SK-N-SH treated with all-trans-retinoic acid at 6 μM for 48 hours (cell line): ENCODE measurements around the gene PAAF1.

Experiments used
- ATAC-seq: fragments of 200-7000 bp; cut with Tn5 transposase; 3 replicates; pipeline ENCODE4 v1.9.1; 2020; ENCODE audit warnings: mild to moderate bottlenecking, moderate library complexity
- ARNTL ChIP-seq: fragments of 450-650 bp; formaldehyde crosslinking; IDR thresholded peaks from 2 replicates; pipeline ENCODE4 v1.5.0; 2020; ENCODE audit warnings: low read depth, mild to moderate bottlenecking, moderate library complexity, borderline replicate concordance
- BACH2 ChIP-seq: fragments of 250-450 bp; sonication (Bioruptor Pico); IDR thresholded peaks from 2 replicates; pipeline ENCODE4 v1.9.0; 2021; ENCODE audit warnings: mild to moderate bottlenecking, borderline replicate concordance
- CREB5 ChIP-seq: fragments of 250-450 bp; sonication (Bioruptor Pico); IDR thresholded peaks from 2 replicates; pipeline ENCODE4 v1.5.1; 2020; ENCODE audit warnings: low read depth, mild to moderate bottlenecking, moderate library complexity
- CSDC2 ChIP-seq: fragments of 250-450 bp; sonication (Bioruptor Pico); IDR thresholded peaks from 2 replicates; pipeline ENCODE4 v1.5.0; 2020; ENCODE audit warnings: mild to moderate bottlenecking, moderate library complexity
- ESRRG ChIP-seq: fragments of 250-450 bp; sonication (Bioruptor Pico); IDR thresholded peaks from 2 replicates; pipeline ENCODE4 v1.6.1; 2021; ENCODE audit warnings: mild to moderate bottlenecking
- GLIS3 ChIP-seq: fragments of 250-450 bp; sonication (Bioruptor Pico); IDR thresholded peaks from 2 replicates; pipeline ENCODE4 v1.5.0; 2020; ENCODE audit warnings: mild to moderate bottlenecking, moderate library complexity
- ISL1 ChIP-seq: fragments of 250-450 bp; sonication (Bioruptor Pico); IDR thresholded peaks from 2 replicates; pipeline ENCODE4 v2.1.2; 2022; ENCODE audit warnings: mild to moderate bottlenecking, moderate library complexity
- OSR1 ChIP-seq: fragments of 250-450 bp; sonication (Bioruptor Pico); IDR thresholded peaks from 2 replicates; pipeline ENCODE4 v1.8.0; 2022; ENCODE audit warnings: moderate library complexity, mild to moderate bottlenecking, inconsistent platforms
- PATZ1 ChIP-seq: fragments of 250-450 bp; sonication (Bioruptor Pico); IDR thresholded peaks from 2 replicates; pipeline ENCODE4 v1.8.0; 2020; ENCODE audit warnings: mild to moderate bottlenecking, moderate library complexity, borderline replicate concordance
- PPARA ChIP-seq: fragments of 250-450 bp; sonication (Bioruptor Pico); IDR thresholded peaks from 2 replicates; pipeline ENCODE4 v1.5.0; 2020; ENCODE audit warnings: mild to moderate bottlenecking, borderline replicate concordance
- RARB ChIP-seq: fragments of 250-450 bp; sonication (Bioruptor Pico); IDR thresholded peaks from 2 replicates; pipeline ENCODE4 v1.8.0; 2021; ENCODE audit warnings: mild to moderate bottlenecking, moderate library complexity
- TSHZ2 ChIP-seq: fragments of 250-450 bp; sonication (Bioruptor Pico); IDR thresholded peaks from 2 replicates; pipeline ENCODE4 v1.5.0; 2020; ENCODE audit warnings: mild to moderate bottlenecking, moderate library complexity
- ZC3H10 ChIP-seq: fragments of 250-450 bp; sonication (Bioruptor Pico); IDR thresholded peaks from 2 replicates; pipeline ENCODE4 v1.5.1; 2021; ENCODE audit warnings: mild to moderate bottlenecking, moderate library complexity
- ZFP3 ChIP-seq: fragments of 250-450 bp; sonication (Bioruptor Pico); IDR thresholded peaks from 2 replicates; pipeline ENCODE4 v1.5.0; 2020; ENCODE audit warnings: mild to moderate bottlenecking, moderate library complexity
- ZFP30 ChIP-seq: fragments of 450-650 bp; formaldehyde crosslinking; IDR thresholded peaks from 2 replicates; pipeline ENCODE4 v1.5.0; 2022; ENCODE audit warnings: mild to moderate bottlenecking, moderate library complexity
- ZNF565 ChIP-seq: fragments of 450-650 bp; formaldehyde crosslinking; conservative IDR thresholded peaks from 2 replicates; pipeline ENCODE4 v1.5.0; 2020; ENCODE audit warnings: low read depth, mild to moderate bottlenecking, moderate library complexity
- ZNF70 ChIP-seq: fragments of 450-650 bp; formaldehyde crosslinking; IDR thresholded peaks from 2 replicates; pipeline ENCODE4 v1.5.0; 2020; ENCODE audit warnings: mild to moderate bottlenecking, moderate library complexity
- ZNF8 ChIP-seq: fragments of 450-650 bp; formaldehyde crosslinking; IDR thresholded peaks from 2 replicates; pipeline ENCODE4 v1.5.0; 2020; ENCODE audit warnings: mild to moderate bottlenecking, moderate library complexity
- TF ChIP-seq, protein P1 (sequence below): fragments of 250-450 bp; sonication (Bioruptor Pico); IDR thresholded peaks from 2 replicates; pipeline ENCODE4 v1.5.1; 2021; ENCODE audit warnings: mild to moderate bottlenecking, moderate library complexity
- TF ChIP-seq, protein P2 (sequence below): fragments of 250-450 bp; sonication (Bioruptor Pico); IDR thresholded peaks from 2 replicates; pipeline ENCODE4 v1.8.0; 2021; ENCODE audit warnings: low read depth, mild to moderate bottlenecking, moderate library complexity, borderline replicate concordance

The PAAF1 gene

DNA sequence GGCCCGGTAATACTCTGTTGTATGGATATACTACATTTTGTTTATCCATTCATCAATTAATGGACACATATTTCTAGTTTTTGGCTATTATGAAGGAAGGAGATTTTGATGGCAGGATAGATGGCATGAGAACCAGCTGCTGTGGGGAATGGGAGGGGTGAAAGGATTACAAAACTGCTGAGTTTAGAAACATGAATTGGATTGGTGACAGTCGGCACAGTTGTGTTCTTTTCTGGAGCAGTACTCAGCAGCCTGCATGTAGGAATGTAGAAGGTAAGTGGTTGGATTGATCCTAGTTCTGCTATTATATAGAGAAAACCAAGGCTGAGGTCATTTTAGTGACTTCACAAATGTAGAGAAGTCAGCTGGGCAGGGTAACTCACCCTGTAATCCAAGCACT, 7.1 kb downstream of the PAAF1 start:
- ATAC-seq = no peak

GRCh38 chr11:73888244-73888643, 11.4 kb downstream of the PAAF1 start:
- ATAC-seq = no peak
- no peak for TF ChIP-seq OSR1
- TF ChIP-seq CREB5 (CRISPR knock-in tag) = no peak
- TF ChIP-seq PATZ1 = no peak
- TF ChIP-seq ZNF70 (CRISPR knock-in tag) = no peak
- no peak for TF ChIP-seq TSHZ2 (CRISPR knock-in tag)
- no peak for TF ChIP-seq ZC3H10
- no peak for TF ChIP-seq ZNF565 (CRISPR knock-in tag)
- TF ChIP-seq BACH2 (CRISPR knock-in tag) = no peak
- no peak for TF ChIP-seq GLIS3 (CRISPR knock-in tag)
- TF ChIP-seq ISL1 (CRISPR knock-in tag) = no peak
- no peak for TF ChIP-seq ARNTL (CRISPR knock-in tag)
- TF ChIP-seq, protein P1, sequence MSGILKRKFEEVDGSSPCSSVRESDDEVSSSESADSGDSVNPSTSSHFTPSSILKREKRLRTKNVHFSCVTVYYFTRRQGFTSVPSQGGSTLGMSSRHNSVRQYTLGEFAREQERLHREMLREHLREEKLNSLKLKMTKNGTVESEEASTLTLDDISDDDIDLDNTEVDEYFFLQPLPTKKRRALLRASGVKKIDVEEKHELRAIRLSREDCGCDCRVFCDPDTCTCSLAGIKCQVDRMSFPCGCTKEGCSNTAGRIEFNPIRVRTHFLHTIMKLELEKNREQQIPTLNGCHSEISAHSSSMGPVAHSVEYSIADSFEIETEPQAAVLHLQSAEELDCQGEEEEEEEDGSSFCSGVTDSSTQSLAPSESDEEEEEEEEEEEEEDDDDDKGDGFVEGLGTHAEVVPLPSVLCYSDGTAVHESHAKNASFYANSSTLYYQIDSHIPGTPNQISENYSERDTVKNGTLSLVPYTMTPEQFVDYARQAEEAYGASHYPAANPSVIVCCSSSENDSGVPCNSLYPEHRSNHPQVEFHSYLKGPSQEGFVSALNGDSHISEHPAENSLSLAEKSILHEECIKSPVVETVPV (CRISPR knock-in tag) = no peak
- TF ChIP-seq ZFP30 (CRISPR knock-in tag) = no peak
- no peak for TF ChIP-seq PPARA (CRISPR knock-in tag)
- TF ChIP-seq, protein P2, sequence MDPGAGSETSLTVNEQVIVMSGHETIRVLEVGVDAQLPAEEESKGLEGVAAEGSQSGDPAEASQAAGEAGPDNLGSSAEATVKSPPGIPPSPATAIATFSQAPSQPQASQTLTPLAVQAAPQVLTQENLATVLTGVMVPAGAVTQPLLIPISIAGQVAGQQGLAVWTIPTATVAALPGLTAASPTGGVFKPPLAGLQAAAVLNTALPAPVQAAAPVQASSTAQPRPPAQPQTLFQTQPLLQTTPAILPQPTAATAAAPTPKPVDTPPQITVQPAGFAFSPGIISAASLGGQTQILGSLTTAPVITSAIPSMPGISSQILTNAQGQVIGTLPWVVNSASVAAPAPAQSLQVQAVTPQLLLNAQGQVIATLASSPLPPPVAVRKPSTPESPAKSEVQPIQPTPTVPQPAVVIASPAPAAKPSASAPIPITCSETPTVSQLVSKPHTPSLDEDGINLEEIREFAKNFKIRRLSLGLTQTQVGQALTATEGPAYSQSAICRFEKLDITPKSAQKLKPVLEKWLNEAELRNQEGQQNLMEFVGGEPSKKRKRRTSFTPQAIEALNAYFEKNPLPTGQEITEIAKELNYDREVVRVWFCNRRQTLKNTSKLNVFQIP (CRISPR knock-in tag) = no peak
- TF ChIP-seq RARB (CRISPR knock-in tag) = no peak
- no peak for TF ChIP-seq CSDC2 (CRISPR knock-in tag)

More for the DNA sequence above, 7.1 kb downstream of the PAAF1 start:
- TF ChIP-seq ZFP30 (CRISPR knock-in tag) = no peak
- no peak for TF ChIP-seq CREB5 (CRISPR knock-in tag)
- TF ChIP-seq, protein P2 (CRISPR knock-in tag) = no peak
- no peak for TF ChIP-seq PATZ1
- no peak for TF ChIP-seq GLIS3 (CRISPR knock-in tag)
- no peak for TF ChIP-seq OSR1
- TF ChIP-seq PPARA (CRISPR knock-in tag) = no peak
- TF ChIP-seq BACH2 (CRISPR knock-in tag) = no peak
- no peak for TF ChIP-seq ZNF70 (CRISPR knock-in tag)
- no peak for TF ChIP-seq RARB (CRISPR knock-in tag)
- TF ChIP-seq ESRRG = no peak
- TF ChIP-seq ZFP3 (CRISPR knock-in tag) = no peak
- TF ChIP-seq ZNF8 (CRISPR knock-in tag) = no peak
- no peak for TF ChIP-seq ARNTL (CRISPR knock-in tag)
